SHP77 (cell line): ENCODE results near the gene ASB9.
"Not testable (repeated sequence)": the region's sequence is repeated elsewhere in the genome, so short reads cannot be mapped to it uniquely, and the experiment has no call there.

Source experiments
- DNase-seq, 2 experiments: peaks; one replicate each; lab custom pipeline; 2025; lab: John Stamatoyannopoulos, UW

Gene ASB9

DNA sequence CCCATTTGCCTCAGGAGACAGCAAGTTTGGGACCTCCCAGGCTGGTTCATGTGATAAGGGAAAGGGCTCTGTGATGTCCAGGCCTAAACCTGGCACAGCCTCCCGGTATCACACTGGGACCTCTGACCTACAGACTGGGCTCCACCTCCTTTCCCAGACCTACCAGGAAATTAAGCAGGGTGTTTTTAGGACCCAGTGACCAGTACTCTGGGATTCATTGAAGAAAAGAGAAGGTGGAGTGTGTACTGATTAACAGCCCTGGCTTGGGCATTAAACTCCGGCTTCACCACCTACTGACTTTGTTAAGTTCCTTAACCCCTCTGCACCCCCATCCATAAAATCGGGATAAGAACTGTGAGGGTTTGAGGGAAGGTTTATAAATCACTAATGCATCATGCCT is 28.6 kb downstream of the ASB9 start:
- no peak for DNase-seq

DNA sequence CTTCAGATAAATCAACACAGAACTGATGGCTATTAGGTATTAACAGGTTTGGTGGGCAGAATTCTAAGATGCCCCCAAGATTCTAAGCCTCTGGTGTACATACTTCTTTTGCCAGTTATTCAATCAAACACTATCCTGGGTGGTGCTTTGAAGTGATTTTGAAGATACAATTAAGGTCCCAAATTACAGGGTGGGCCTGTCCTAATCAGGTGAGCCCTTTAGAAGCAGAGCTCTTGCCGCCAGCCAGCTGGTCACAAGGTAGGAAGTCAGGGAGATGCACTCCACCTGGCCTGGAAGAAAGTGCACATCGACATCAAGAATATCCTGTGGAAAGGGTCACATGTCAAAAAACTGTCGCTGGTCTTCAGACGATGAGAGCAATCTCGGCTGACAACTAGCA is 29.5 kb downstream of the ASB9 start:
- DNase-seq = no peak

DNA sequence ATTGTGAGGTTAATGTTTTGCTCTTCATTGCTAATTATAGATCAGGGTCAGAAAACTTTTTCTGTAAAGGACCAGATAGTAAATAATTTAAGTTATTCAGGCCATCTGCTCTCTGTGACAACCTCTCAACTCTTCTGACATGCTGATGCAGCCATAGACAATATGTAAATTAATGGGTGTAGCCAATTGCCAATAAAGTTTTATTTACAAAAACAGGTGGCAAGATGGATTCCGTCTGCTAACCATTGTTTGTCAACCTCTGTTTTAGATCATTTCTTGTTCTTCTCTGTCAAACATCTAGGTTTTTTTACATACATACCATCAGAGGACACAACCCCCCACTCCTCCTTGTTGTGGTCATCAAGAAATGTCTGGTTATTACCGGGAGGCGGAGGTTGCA is 33.7 kb downstream of the ASB9 start:
- DNase-seq = no peak

DNA sequence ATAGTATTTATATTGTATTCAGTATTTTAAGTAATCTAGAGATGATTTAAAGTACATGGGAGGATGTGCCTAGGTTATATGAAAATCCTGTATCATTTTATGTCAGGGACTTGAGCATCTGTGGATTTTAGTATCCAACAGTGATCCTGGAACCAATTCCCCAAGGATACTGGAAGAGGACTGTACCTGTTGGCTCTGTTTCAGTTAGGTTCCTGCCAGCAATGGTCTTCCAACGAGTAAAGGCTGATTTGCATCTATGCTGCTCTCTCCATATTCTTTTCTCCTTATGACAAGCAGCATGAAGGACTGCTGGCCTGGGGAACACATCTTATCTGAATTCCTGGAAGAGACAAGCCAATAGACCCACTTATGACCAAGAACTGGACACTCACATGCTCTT is 34.9 kb downstream of the ASB9 start:
- DNase-seq = no peak

DNA sequence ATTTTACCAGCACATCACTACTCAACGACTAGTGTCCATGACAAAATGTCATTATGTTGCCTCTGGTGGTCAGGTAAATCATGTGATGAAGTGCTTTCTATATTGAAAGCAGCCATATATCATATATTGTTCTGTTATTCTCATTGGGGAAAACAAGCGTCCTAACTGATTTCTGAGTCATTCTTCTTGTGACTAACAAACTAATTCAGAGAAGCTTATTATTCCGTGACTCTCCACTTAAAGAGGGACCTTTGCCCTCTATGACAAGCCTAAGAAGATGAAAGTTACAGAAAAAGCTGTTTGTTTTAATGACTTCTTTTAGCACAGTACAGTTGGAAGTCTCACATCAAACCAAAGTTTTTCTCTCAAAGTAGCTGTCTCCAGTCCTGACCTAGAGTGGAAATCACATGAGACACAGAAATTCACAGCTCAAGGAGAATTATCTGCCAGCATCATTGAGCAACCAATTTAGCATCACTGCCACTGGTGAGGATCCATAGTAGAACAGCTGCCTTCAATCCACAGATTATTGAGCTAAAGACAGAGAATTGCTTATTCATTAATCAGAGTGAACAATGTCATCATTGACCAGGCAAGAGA is 36.4 kb downstream of the ASB9 start:
- DNase-seq = no peak

DNA sequence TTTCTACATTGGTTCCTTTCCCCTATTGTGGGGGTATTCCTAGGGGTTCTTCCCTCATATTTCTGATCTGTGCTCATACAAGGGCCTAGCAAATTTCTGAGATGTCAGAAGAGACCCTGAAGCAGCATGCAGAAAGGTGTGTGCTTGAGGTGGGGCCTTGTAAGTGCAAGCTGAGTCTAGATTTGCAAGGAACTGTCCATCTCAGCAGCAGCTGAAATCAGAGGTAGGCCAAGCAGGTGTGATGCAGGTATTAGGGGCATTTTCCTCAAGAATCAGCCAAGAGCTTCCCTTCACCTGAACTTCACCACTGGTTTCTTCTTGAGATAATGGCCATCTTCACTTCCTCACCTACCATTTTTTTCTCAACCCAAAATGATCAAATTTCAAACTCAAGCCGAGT is 45.1 kb downstream of the ASB9 start:
- DNase-seq = no peak

DNA sequence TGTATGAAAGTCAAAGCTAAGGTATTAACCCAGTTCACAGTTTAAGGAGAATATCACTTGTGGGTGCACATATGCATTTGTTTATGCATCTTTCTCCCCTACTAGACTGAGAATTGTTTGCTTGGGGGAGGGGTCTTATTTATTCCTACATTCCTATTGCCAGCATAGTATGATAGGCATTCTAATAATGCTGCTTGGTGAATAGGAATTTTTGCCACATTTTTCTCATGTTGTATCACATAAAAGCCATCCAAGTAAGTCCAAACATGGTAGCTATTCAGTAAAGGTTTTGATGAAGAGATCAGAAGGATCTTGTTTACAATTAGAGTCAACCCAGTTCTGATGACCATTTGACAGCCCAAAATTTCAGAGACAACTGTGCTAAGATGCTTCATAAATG is 48.6 kb downstream of the ASB9 start:
- DNase-seq = no peak

DNA sequence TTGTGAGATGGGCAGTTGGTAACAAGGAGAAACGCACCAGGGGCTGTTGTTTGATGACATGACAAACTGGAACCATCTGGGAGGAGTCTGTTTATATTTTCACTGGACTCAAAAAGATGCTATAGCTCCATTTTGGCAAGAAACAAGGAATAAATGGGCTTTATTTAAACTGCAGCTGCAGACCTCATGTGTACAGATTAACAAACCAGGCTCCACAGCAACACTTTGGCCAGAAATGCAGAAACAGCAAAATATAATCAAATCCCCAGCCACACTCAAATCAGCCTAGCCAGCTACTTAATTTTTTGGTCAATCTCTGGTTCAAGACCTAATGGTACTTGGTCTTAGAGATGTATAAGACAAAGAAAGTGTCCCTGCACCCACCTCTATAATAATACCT is 52.7 kb downstream of the ASB9 start:
- DNase-seq = no peak

DNA sequence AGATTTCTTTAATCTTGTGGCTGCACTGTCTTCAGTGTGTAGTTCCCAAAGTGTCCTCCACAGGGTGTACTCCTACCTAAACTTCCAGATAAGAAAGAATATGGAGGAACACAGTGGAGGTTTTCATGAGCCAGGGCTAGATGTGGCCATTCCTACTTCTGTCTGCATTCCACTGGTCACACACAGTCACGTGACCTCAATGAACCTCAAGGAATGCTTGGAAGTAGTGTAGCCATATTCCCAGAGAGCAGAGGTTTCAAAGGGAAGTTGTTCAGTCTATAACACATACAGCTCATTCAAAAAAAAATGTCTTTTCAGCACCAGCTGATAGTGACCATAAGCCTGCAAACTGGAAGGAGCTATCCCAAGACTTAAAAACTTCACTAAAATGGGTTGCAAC is 53.6 kb downstream of the ASB9 start:
- DNase-seq = no peak

DNA sequence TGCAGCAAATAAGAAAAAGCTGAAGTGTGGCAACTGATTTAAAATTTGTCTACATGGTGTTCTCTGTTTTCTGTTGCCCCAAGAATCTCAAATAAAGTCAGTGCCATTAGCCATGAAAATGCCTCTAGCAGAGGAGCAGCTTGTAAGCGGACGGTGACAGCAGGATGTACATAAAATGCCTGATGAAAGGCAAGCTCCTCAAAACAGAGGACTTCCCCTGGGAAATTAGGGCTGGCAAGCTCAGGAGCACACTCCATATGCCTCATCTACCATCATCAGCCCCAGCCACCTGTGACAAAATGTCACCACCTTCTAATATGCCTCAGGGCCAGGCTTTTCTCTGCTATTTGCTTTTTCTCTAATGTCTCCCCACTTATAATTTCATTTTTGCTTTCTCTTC is 54.5 kb downstream of the ASB9 start:
- DNase-seq = no peak

DNA sequence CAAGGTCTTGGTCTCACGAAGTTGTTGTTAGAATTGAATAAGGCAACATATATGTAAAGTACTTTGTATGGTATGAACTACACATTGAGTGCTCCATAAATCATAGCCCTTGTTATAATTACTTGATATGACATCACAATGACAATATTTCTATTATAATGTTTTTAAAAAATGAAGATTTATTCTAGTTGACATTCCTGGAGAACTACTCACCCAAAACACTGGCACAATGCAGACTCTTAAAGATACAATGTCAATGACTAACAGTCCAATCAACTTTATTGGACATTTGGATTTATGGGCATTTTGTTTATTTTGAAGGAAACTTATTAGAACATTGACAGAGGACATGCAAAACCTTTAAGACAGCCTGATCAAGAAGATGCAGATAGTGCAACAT is 55.3 kb downstream of the ASB9 start:
- no peak for DNase-seq

DNA sequence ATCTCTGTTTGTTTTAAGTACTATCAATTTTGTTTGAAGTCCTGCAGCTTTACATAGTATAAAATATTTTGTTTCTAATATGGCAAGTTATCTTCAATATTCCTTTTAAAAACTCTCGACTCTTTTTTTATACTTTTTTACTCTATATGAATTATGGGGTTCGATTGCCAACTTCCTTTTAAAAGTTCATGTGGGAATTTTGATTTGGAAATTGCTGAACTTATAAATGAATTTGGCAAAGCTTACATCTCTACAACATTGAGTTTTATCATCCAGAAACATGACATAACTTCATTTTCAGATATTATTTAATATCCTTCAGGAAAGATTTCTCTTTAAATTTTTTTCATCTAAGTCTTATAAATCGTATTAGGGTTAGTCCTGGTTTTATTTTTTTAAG is 60.8 kb downstream of the ASB9 start:
- no peak for DNase-seq

DNA sequence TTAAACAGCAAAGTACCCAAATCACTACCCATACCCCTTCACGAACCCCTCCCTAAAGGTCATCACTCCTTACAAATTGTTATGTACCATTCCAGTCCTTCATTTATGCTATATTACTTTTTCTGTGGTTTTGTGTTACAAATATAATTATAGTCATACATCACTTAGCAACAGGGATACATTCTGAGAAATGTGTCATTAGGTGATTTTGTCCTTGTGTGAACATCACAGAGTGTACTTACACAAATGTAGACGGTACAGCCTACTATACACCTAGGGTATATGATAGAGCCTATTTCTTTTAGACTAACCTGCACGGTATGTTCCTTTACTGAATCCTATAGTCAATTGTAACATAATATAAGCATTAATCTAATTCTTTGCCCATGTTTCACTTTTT is 61.9 kb downstream of the ASB9 start:
- DNase-seq = no peak

DNA sequence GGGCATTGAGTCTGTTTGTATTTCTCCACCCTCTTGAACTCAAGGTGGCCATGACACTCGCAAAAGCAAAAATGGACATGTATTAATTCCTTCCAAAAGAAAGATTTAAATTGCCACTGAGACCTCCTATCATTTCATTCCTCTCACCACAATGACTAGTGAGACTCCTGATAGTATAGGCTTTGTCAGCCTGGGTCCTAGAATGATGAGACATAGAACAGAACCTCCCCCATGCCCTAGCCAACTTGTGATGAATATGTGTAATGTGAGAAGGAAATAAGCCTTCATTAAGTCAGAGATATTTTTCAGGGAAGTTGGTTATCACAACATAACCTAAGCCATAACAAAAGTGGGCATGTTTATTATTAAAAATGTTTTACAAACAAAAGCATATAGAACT is 62.5 kb downstream of the ASB9 start:
- no peak for DNase-seq

DNA sequence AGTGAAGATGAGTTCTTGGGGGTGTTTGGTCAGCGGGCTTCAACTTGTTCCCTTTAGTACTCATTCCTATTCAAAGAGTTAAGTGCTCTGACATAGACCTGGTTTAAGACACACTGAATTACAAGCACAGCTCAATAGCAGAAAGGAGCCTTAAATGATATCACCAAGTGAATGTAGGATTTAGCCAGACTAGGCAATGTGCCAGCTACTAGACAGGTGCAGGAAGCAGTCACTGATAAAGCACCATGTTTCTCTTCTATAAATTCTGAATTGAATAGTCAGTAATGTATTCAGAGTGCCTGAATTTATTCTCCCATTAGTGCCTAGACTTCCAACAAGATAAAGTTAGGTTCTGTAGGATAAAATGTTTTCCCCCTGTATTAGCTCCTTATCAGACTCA is 63.6 kb downstream of the ASB9 start:
- no peak for DNase-seq

DNA sequence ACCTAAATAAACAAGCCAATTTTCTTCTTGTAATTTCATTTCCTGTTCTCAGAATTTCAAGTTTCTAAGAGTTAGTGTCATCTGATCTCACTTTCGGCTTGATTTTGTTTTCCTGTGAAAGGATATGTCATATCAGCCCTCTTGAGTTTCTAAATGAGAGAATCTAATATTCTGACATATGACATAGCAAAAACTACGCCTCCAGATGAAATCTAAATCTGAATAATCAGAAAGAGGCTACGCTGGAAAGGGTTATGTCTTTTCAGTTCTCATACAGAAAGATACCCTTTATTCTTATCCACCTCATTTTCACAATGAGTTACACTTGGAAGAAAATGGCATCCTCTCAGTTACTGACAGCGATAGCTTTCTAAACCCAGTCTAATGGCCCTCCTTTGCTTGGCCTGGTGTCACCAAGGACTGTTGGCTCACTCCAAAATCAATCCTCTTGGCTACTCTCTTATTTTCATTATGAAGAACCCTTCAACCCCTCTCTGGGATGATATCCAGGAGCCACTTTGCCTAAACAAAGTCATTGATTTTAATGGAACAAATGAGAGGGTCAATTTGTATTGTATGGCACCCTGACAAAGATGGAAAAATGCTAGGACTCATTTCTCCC is 65.6 kb downstream of the ASB9 start:
- no peak for DNase-seq

DNA sequence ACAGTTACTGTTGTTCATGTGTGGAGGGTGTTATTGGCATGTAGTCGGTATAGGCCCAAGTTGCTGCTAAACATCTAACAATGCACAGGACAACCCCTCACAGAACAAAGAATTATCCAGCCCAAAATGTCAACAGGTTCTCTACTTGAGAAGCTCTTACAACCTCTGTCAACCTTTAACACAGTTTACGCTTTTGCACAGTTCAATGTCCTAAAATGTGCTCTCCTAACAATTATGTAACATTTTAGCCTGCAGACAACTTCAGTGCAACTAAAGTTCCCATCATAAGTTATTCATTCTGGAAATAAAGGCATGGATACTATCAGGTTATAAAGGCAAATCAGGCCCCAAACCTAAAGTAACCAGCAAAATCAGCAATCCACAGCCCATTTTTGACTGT is 66.2 kb downstream of the ASB9 start:
- DNase-seq = no peak

DNA sequence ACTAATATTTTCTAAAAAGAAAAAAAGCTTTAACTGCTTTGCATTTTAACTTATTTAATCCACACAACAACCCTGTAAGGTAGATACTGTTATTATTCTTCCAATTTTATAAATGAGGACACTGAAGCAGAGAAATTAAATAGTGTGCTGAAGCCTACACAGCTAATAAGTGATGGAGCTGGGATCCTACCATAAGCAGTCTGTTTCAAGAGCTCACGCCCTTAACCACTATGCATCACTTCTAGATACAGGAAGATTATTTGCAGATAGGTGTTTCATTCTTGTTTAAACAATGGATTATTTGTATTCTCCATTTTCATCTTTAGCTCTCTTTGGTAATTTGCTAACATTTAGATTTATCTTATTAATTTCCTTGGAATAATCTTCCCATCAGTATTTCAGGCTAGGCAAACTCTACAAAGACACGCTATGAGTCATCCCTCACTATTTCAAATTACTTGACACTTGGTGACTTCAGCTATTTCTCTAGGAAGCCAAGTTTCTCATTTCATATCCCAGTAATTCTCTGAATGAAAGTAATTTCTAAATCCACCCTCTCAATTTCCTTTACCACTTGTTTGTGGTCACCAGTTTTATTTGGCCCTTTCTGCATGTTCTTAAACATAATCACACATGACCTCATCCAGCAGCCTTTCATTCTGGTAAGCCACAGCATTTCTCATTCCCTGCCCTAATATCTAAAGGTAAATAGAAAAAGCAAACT is 67.3 kb downstream of the ASB9 start:
- no peak for DNase-seq

DNA sequence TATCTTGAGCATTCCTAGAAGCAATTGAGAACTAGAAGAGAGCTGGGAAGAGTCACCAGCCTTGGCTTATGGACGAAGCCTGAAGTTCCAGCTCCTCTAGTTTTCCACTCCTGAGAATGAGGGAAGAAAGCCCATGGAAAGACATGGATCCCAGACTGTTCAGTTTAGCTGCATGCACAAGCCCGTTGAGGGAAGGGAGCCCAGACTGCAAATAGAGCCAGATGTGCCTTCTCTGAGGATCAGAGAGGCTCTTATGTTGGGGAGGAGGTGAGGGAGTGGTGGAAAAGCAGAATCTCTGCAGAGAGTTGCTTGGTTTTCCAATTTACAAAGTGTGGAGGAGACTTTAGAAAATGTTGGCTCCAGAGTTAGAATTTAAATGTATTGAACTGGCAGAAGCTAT is 69.0 kb downstream of the ASB9 start:
- DNase-seq = no peak

DNA sequence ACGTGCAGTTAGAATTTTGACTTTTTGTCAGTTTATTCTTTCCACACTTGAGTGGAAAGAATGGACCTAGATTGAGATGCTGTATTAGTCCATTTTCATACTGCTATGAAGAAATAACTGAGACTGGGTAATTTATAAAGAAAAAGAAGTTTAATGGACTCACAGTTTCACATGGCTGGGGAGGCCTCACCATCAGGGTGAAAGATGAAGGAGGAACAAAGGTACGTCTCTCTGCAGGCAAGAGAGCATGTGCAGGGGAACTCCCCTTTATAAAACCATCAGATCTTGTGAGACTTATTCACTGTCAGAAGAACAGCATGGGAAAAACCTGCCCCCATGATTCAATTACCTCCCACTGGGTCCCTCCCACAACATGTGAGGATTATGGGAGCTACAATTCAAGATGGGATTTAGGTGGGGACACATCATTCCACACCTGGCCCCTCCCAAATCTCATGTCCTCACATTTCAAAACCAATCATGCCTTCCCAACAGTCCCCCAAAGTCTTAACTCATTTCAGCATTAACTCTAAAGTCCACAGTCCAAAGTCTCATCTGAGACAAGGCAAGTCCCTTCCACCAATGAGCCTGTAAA is 71.2 kb downstream of the ASB9 start:
- not testable (repeated sequence) for DNase-seq

DNA sequence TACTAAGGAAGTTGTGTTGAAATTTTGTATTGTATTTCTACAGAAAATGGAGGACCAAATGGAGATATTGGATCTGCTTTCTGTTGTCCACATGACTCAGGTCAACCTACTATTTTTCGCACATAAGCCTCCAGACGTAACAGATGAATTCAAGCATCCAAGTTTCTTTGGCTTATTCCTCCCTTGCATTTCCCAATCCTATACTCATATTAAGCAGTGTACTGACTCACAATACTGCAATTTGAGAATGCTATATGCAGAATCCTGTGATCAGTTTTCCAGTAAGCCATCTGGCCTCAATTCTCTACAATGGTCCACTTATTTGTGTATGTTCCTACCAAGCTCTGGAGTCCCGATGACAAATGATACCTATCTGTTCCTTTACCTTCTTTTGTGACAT is 75.7 kb downstream of the ASB9 start:
- DNase-seq = no peak
